ENCODE measurements around the gene FA2H.
A peak's percentile ranks its signal among the peaks of the same experiment; 100 is the strongest.
"Not testable (repeated sequence)": the region's sequence is repeated elsewhere in the genome, so short reads cannot be mapped to it uniquely, and the experiment has no call there.

FA2H gene

GRCh38 chr16:74788108-74788507 lies 13.5 kb upstream of the FA2H start:
- H3K27ac Mint-ChIP-seq: no peak overlapping the region
- H3K27me3 Mint-ChIP-seq: peaks cover 28 to 43% of the 10 kb centered on the region in 2 donors
- no peaks in the 10 kb centered on the region for H3K4me1 Mint-ChIP-seq (ENCODE audit: low read depth in 2 of 2)
- no peaks in the 10 kb centered on the region for H3K9me3 Mint-ChIP-seq
- ATAC-seq (replicated peaks) (no peak), DNase-seq (no peak)
- H3K36me3 Mint-ChIP-seq (ENCODE audit: insufficient read depth): no peaks in the 10 kb centered on the region
- H3K4me3 Mint-ChIP-seq: no peak overlapping the region

- Mint-ChIP-seq H3K27ac (no peak overlapping the region), H3K36me3 (ENCODE audit: insufficient read depth) (no peaks in the 10 kb centered on the region), H3K4me1 (ENCODE audit: low read depth in 2 of 2) (no peaks in the 10 kb centered on the region), H3K9me3 (no peaks in the 10 kb centered on the region), H3K27me3 (peaks cover 21 to 31% of the 10 kb centered on the region in 2 donors), H3K4me3 (no peak overlapping the region)
- ATAC-seq (replicated peaks) (no peak), DNase-seq (no peak)
Observed at GRCh38 chr16:74785031-74785430, 10.4 kb upstream of the FA2H start.

GRCh38 chr16:74778646-74779045 lies 4.0 kb upstream of the FA2H start:
- no peak overlapping the region for H3K4me3 Mint-ChIP-seq
- ATAC-seq (replicated peaks) (no peak), DNase-seq (no peak)
- H3K9me3 Mint-ChIP-seq: no peaks in the 10 kb centered on the region
- H3K36me3 Mint-ChIP-seq (ENCODE audit: insufficient read depth): no peaks in the 10 kb centered on the region
- H3K4me1 Mint-ChIP-seq (ENCODE audit: low read depth in 2 of 2): peaks cover 9 to 10% of the 10 kb centered on the region in 2 donors
- H3K27me3 Mint-ChIP-seq: peaks cover 21 to 30% of the 10 kb centered on the region in 2 donors
- no peak overlapping the region for H3K27ac Mint-ChIP-seq

GRCh38 chr16:74776926-74777325 lies 2.3 kb upstream of the FA2H start:
- ATAC-seq (replicated peaks): no peak
- Mint-ChIP-seq H3K27me3 (peaks cover 38 to 47% of the 10 kb centered on the region in 2 donors), H3K36me3 (ENCODE audit: insufficient read depth) (no peaks in the 10 kb centered on the region), H3K4me1 (ENCODE audit: low read depth in 2 of 2) (peaks cover 11 to 12% of the 10 kb centered on the region in 2 donors), H3K27ac (no peak overlapping the region), H3K9me3 (no peaks in the 10 kb centered on the region), H3K4me3 (no peak overlapping the region)
- no peak for DNase-seq

GRCh38 chr16:74775255-74775654 lies 635 bp upstream of the FA2H start:
- DNase-seq: no peak
- no peaks in the 10 kb centered on the region for H3K9me3 Mint-ChIP-seq
- peaks cover 11 to 14% of the 10 kb centered on the region in 2 donors for H3K4me1 Mint-ChIP-seq (ENCODE audit: low read depth in 2 of 2)
- peak overlapping the region; percentile 37 to 55 for H3K4me3 Mint-ChIP-seq
- peaks cover 44 to 55% of the 10 kb centered on the region in 2 donors for H3K27me3 Mint-ChIP-seq
- H3K36me3 Mint-ChIP-seq (ENCODE audit: insufficient read depth): no peaks in the 10 kb centered on the region
- no peak for ATAC-seq (replicated peaks)
- H3K27ac Mint-ChIP-seq: no peak overlapping the region

GRCh38 chr16:74773446-74774222 lies 986 bp downstream of the FA2H start:
- no peak for ATAC-seq (replicated peaks)
- no peak overlapping the region for H3K27ac Mint-ChIP-seq

GRCh38 chr16:74771656-74772315 lies 2.8 kb downstream of the FA2H start:
- H3K27me3 Mint-ChIP-seq: peaks cover 60 to 74% of the 10 kb centered on the region in 2 donors
- no peaks in the 10 kb centered on the region for H3K9me3 Mint-ChIP-seq
- no peak overlapping the region for H3K4me3 Mint-ChIP-seq
- DNase-seq (no peak), ATAC-seq (replicated peaks) (no peak)
- H3K27ac Mint-ChIP-seq: no peak overlapping the region
- H3K36me3 Mint-ChIP-seq (ENCODE audit: insufficient read depth): no peaks in the 10 kb centered on the region
- H3K4me1 Mint-ChIP-seq (ENCODE audit: low read depth in 2 of 2): peaks cover 11 to 14% of the 10 kb centered on the region in 2 donors

More at GRCh38 chr16:74773446-74774222, 986 bp downstream of the FA2H start:
- Mint-ChIP-seq H3K9me3 (no peaks in the 10 kb centered on the region), H3K36me3 (ENCODE audit: insufficient read depth) (no peaks in the 10 kb centered on the region), H3K27me3 (peaks cover 44 to 55% of the 10 kb centered on the region in 2 donors), H3K4me3 (peak overlapping the region; percentile 81 to 82), H3K4me1 (ENCODE audit: low read depth in 2 of 2) (peaks cover 11 to 14% of the 10 kb centered on the region in 2 donors)
- no peak for DNase-seq

GRCh38 chr16:74770831-74771526 lies 3.6 kb downstream of the FA2H start:
- no peak for DNase-seq
- no peak overlapping the region for H3K27ac Mint-ChIP-seq
- no peaks in the 10 kb centered on the region for H3K36me3 Mint-ChIP-seq (ENCODE audit: insufficient read depth)
- no peaks in the 10 kb centered on the region for H3K9me3 Mint-ChIP-seq
- peaks cover 11 to 14% of the 10 kb centered on the region in 2 donors for H3K4me1 Mint-ChIP-seq (ENCODE audit: low read depth in 2 of 2)
- H3K4me3 Mint-ChIP-seq: no peak overlapping the region
- H3K27me3 Mint-ChIP-seq: peaks cover 62 to 74% of the 10 kb centered on the region in 2 donors
- no peak for ATAC-seq (replicated peaks)

GRCh38 chr16:74769586-74770190 lies 4.9 kb downstream of the FA2H start:
- ATAC-seq (replicated peaks): no peak
- DNase-seq: no peak
- no peak overlapping the region for H3K4me3 Mint-ChIP-seq
- no peak overlapping the region for H3K27ac Mint-ChIP-seq
- peaks cover 7 to 10% of the 10 kb centered on the region in 2 donors for H3K4me1 Mint-ChIP-seq (ENCODE audit: low read depth in 2 of 2)
- peaks cover 66 to 75% of the 10 kb centered on the region in 2 donors for H3K27me3 Mint-ChIP-seq
- no peaks in the 10 kb centered on the region for H3K36me3 Mint-ChIP-seq (ENCODE audit: insufficient read depth)
- H3K9me3 Mint-ChIP-seq: no peaks in the 10 kb centered on the region

- no peaks in the 10 kb centered on the region for H3K9me3 Mint-ChIP-seq
- DNase-seq: no peak
- H3K4me3 Mint-ChIP-seq: no peak overlapping the region
- no peaks in the 10 kb centered on the region for H3K36me3 Mint-ChIP-seq (ENCODE audit: insufficient read depth)
- peaks cover 62 to 75% of the 10 kb centered on the region in 2 donors for H3K27me3 Mint-ChIP-seq
- H3K27ac Mint-ChIP-seq: no peak overlapping the region
- peaks cover 0 to 5% of the 10 kb centered on the region in 2 donors for H3K4me1 Mint-ChIP-seq (ENCODE audit: low read depth in 2 of 2)
- no peak for ATAC-seq (replicated peaks)
Observed at GRCh38 chr16:74768239-74768638, 6.4 kb downstream of the FA2H start.

- ATAC-seq (replicated peaks) (no peak), DNase-seq (no peak)
- Mint-ChIP-seq H3K36me3 (ENCODE audit: insufficient read depth) (no peaks in the 10 kb centered on the region), H3K9me3 (no peaks in the 10 kb centered on the region), H3K27ac (no peak overlapping the region), H3K4me1 (ENCODE audit: low read depth in 2 of 2) (peaks cover 0 to 5% of the 10 kb centered on the region in 2 donors), H3K4me3 (no peak overlapping the region), H3K27me3 (peaks cover 58 to 75% of the 10 kb centered on the region in 2 donors)
Observed at GRCh38 chr16:74767749-74768148, 6.9 kb downstream of the FA2H start.

- Mint-ChIP-seq H3K4me3 (no peak overlapping the region), H3K36me3 (ENCODE audit: insufficient read depth) (no peaks in the 10 kb centered on the region), H3K27me3 (peaks cover 49 to 75% of the 10 kb centered on the region in 2 donors), H3K9me3 (no peaks in the 10 kb centered on the region), H3K4me1 (ENCODE audit: low read depth in 2 of 2) (peaks cover 0 to 2% of the 10 kb centered on the region in 2 donors), H3K27ac (no peak overlapping the region)
- no peak for ATAC-seq (replicated peaks)
- no peak for DNase-seq
Observed at GRCh38 chr16:74766729-74767128, 7.9 kb downstream of the FA2H start.

- peaks cover 50 to 86% of the 10 kb centered on the region in 2 donors for H3K27me3 Mint-ChIP-seq
- not testable (repeated sequence) for H3K4me1 Mint-ChIP-seq (ENCODE audit: low read depth in 2 of 2); DNase-seq
Observed at GRCh38 chr16:74764184-74764583, 10.4 kb downstream of the FA2H start.

More at GRCh38 chr16:74764184-74764583, 10.4 kb downstream of the FA2H start:
- not testable (repeated sequence) for H3K9me3 Mint-ChIP-seq; H3K36me3 Mint-ChIP-seq (ENCODE audit: insufficient read depth); H3K4me3 Mint-ChIP-seq; H3K27ac Mint-ChIP-seq; ATAC-seq (replicated peaks)
